22Rv1 (cell line): ENCODE measurements around the gene UPF3B.

ENCODE experiments used
- CTCF ChIP-seq: fragments of 450-650 bp; IDR thresholded peaks from 2 replicates; pipeline ENCODE4 v1.5.1; 2017; ENCODE audit warnings: mild to moderate bottlenecking
- ZFX ChIP-seq: fragments of 450-650 bp; IDR thresholded peaks from 2 replicates; pipeline ENCODE4 v1.6.1; 2017; ENCODE audit warnings: antibody characterized with exemption, borderline replicate concordance

- TF ChIP-seq CTCF (no peak), ZFX (no peak)
These were observed 36.5 kb downstream of the UPF3B start for GRCh38 chrX:119816300-119816699.
